ENCODE measurements around the gene PRF1.
"Not testable (repeated sequence)": the region's sequence is repeated elsewhere in the genome, so short reads cannot be mapped to it uniquely, and the experiment has no call there.

The PRF1 gene

GRCh38 chr10:70616761-70617160, 14.2 kb upstream of the PRF1 start:
- DNase-seq, result no peak

- DNase-seq, result no peak
These were observed 13.4 kb upstream of the PRF1 start for GRCh38 chr10:70615784-70616522.

- no peak for DNase-seq
These were observed 12.7 kb upstream of the PRF1 start for GRCh38 chr10:70615211-70615610.

GRCh38 chr10:70614364-70614763, 11.8 kb upstream of the PRF1 start:
- not testable (repeated sequence) for DNase-seq

GRCh38 chr10:70613941-70614340, 11.4 kb upstream of the PRF1 start:
- no peak for DNase-seq

GRCh38 chr10:70607936-70608335, 5.4 kb upstream of the PRF1 start:
- DNase-seq, result no peak

- no peak for DNase-seq
These were observed 2.6 kb upstream of the PRF1 start for GRCh38 chr10:70605161-70605560.

- DNase-seq, result no peak
These were observed 1.6 kb upstream of the PRF1 start for GRCh38 chr10:70604106-70604505.

GRCh38 chr10:70603449-70603801, 884 bp upstream of the PRF1 start:
- DNase-seq, result no peak

GRCh38 chr10:70601746-70602145, 795 bp downstream of the PRF1 start:
- DNase-seq, result no peak

- no peak for DNase-seq
These were observed 1.8 kb downstream of the PRF1 start for GRCh38 chr10:70600512-70601395.

- DNase-seq, result no peak
These were observed 2.8 kb downstream of the PRF1 start for GRCh38 chr10:70599791-70600190.

- no peak for DNase-seq
These were observed 3.2 kb downstream of the PRF1 start for GRCh38 chr10:70599319-70599718.

- no peak for DNase-seq
These were observed 3.7 kb downstream of the PRF1 start for GRCh38 chr10:70598857-70599295.

- no peak for DNase-seq
These were observed 4.4 kb downstream of the PRF1 start for GRCh38 chr10:70597856-70598815.

- no peak for DNase-seq
These were observed 5.4 kb downstream of the PRF1 start for GRCh38 chr10:70596860-70597809.

GRCh38 chr10:70596110-70596798, 6.3 kb downstream of the PRF1 start:
- DNase-seq, result no peak

GRCh38 chr10:70595566-70596016, 7.0 kb downstream of the PRF1 start:
- DNase-seq, result no peak

GRCh38 chr10:70594161-70594560, 8.4 kb downstream of the PRF1 start:
- no peak for DNase-seq

- DNase-seq, result no peak
These were observed 9.0 kb downstream of the PRF1 start for GRCh38 chr10:70593513-70593890.

Data from NCI-H1092 (cell line).